Adipocyte (in vitro differentiated cells): ENCODE measurements around the gene PLEKHO2.
A peak's percentile ranks its signal among the peaks of the same experiment; 100 is the strongest.

Experiments
- DNase-seq: peaks from one replicate; pipeline ENCODE4 v3.0.0-alpha.2; 2015; ENCODE audit warnings: low read depth
- H3K27me3 ChIP-seq: replicated peaks from 2 replicates; pipeline ENCODE4 v1.7.0; 2013; ENCODE audit warnings: mild to moderate bottlenecking, low read length, moderate library complexity; ENCODE audit not compliant: control insufficient read depth, insufficient read depth
- H3K36me3 ChIP-seq: 2 replicates; pipeline ENCODE4 v1.7.0; 2013; ENCODE audit warnings: low read length, mild to moderate bottlenecking, moderate library complexity; ENCODE audit not compliant: control insufficient read depth, insufficient read depth, severe bottlenecking
- H3K4me1 ChIP-seq: 2 replicates; pipeline ENCODE4 v1.7.0; 2013; ENCODE audit warnings: mild to moderate bottlenecking, low read length, moderate library complexity; ENCODE audit not compliant: control insufficient read depth, insufficient read depth
- H3K4me3 ChIP-seq: 2 replicates; pipeline ENCODE4 v1.7.0; 2013; ENCODE audit warnings: mild to moderate bottlenecking, low read length, moderate library complexity
- H3K9ac ChIP-seq: 2 replicates; pipeline ENCODE4 v1.7.0; 2013; ENCODE audit warnings: mild to moderate bottlenecking, low read length, moderate library complexity
- H3K9me3 ChIP-seq: 2 replicates; pipeline ENCODE4 v1.7.0; 2013; ENCODE audit warnings: mild to moderate bottlenecking, low read length, moderate library complexity; ENCODE audit not compliant: control insufficient read depth

PLEKHO2 gene

DNA sequence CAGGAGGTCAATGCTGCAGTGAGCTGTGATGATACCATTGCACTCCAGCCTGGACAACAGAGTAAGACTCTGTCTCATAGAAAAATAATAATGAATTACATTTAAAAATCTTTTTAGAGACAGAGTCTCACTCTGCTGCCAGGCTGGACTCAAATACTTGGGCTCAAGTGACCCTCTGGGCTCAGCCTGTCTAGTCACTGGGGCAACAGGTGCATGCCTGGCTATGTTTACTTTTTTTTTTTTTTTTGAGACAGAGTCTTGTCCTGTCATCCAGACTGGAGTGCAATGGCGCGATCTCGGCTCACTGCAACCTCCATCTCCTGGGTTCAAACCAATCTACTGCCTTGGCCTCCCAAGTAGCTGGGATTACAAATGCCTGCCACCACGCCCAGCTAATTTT is 8.0 kb upstream of the PLEKHO2 start:
- Histone ChIP-seq H3K9me3 (no peaks in the 10 kb centered on the region), H3K9ac (no peak overlapping the region), H3K36me3 (no peaks in the 10 kb centered on the region), H3K27me3 (no peaks in the 10 kb centered on the region), H3K4me3 (no peak overlapping the region), H3K4me1 (peaks cover 17% of the 10 kb centered on the region)
- DNase-seq = no peak

GRCh38 chr15:64836023-64836536 is 5.6 kb upstream of the PLEKHO2 start:
- Histone ChIP-seq H3K36me3 (no peaks in the 10 kb centered on the region), H3K4me3 (peak overlapping the region; percentile 63), H3K27me3 (no peaks in the 10 kb centered on the region), H3K4me1 (peaks cover 16% of the 10 kb centered on the region), H3K9ac (peak overlapping the region; percentile 70), H3K9me3 (no peaks in the 10 kb centered on the region)
- no peak for DNase-seq

- Histone ChIP-seq H3K36me3 (no peaks in the 10 kb centered on the region), H3K9ac (no peak overlapping the region), H3K4me3 (no peak overlapping the region), H3K9me3 (no peaks in the 10 kb centered on the region), H3K27me3 (no peaks in the 10 kb centered on the region), H3K4me1 (peaks cover 16% of the 10 kb centered on the region)
- no peak for DNase-seq
Measured at GRCh38 chr15:64837502-64837901, 4.2 kb upstream of the PLEKHO2 start.

DNA sequence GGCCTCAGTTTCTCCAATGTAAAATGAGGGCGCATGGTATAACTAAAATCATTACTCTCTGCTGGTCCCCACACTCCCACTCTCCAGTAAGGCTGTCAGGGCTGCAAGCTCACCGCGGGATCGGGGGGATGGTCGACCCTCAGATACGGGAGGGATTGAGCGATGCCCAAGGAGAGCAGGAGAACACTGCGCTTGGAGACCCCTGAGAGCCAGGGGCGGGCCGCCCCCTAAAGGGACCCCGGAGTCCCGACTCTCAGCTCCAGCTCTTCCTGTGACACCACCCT is 713 bp upstream of the PLEKHO2 start:
- H3K36me3 ChIP-seq = peaks cover 4% of the 10 kb centered on the region
- peak overlapping the region; percentile 94 for H3K9ac ChIP-seq
- peak overlapping the region; percentile 87 for H3K4me3 ChIP-seq
- H3K9me3 ChIP-seq = no peaks in the 10 kb centered on the region
- DNase-seq = no peak
- no peaks in the 10 kb centered on the region for H3K27me3 ChIP-seq
- peaks cover 38% of the 10 kb centered on the region for H3K4me1 ChIP-seq

GRCh38 chr15:64842096-64842939 is 603 bp downstream of the PLEKHO2 start:
- DNase-seq = peak; percentile 51
- Histone ChIP-seq H3K4me3 (peak overlapping the region; percentile 98), H3K9me3 (no peaks in the 10 kb centered on the region), H3K36me3 (peaks cover 13% of the 10 kb centered on the region), H3K27me3 (no peaks in the 10 kb centered on the region), H3K4me1 (peaks cover 42% of the 10 kb centered on the region), H3K9ac (peak overlapping the region; percentile 98)

GRCh38 chr15:64842986-64843561 is 1.4 kb downstream of the PLEKHO2 start:
- no peaks in the 10 kb centered on the region for H3K27me3 ChIP-seq
- H3K4me3 ChIP-seq = peak overlapping the region; percentile 98
- no peak for DNase-seq
- H3K9me3 ChIP-seq = no peaks in the 10 kb centered on the region
- H3K4me1 ChIP-seq = peaks cover 49% of the 10 kb centered on the region
- H3K9ac ChIP-seq = peak overlapping the region; percentile 98
- peaks cover 16% of the 10 kb centered on the region for H3K36me3 ChIP-seq

- no peaks in the 10 kb centered on the region for H3K27me3 ChIP-seq
- H3K36me3 ChIP-seq = peaks cover 25% of the 10 kb centered on the region
- H3K9ac ChIP-seq = peak overlapping the region; percentile 98
- no peaks in the 10 kb centered on the region for H3K9me3 ChIP-seq
- peaks cover 55% of the 10 kb centered on the region for H3K4me1 ChIP-seq
- H3K4me3 ChIP-seq = peak overlapping the region; percentile 98
- no peak for DNase-seq
Measured at GRCh38 chr15:64843991-64844390, 2.3 kb downstream of the PLEKHO2 start.

DNA sequence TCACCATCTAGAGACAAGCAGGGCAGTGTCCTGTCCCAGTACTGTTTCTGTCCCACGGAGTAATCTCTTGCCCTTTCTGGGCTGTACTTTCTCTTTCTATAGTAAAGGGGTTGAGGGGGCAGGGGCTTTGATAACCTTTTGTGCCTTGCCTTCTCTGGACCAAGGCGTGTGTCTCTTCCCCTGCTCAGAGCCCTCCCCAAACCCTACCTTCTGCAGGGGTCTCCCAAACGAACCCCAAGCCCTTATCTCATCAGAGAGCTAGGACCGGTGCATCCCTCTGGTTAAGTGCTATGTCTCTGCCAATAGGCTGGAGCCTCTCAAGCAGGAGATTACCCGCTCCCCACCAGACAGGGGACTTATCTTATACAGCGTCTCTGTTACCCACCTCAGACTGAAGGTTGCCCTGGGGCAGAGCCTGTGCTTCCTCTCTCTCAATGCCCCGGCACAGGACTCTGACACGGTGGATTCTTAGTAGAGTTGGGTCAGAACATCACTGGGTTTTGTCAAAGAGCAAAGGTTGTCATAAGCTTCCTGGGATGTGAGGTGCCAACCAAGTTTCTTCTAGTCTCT is 2.9 kb downstream of the PLEKHO2 start:
- H3K4me3 ChIP-seq = peak overlapping the region; percentile 98
- no peaks in the 10 kb centered on the region for H3K27me3 ChIP-seq
- H3K36me3 ChIP-seq = peaks cover 31% of the 10 kb centered on the region
- no peak for DNase-seq
- peak overlapping the region; percentile 98 for H3K9ac ChIP-seq
- no peaks in the 10 kb centered on the region for H3K9me3 ChIP-seq
- peaks cover 55% of the 10 kb centered on the region for H3K4me1 ChIP-seq

DNA sequence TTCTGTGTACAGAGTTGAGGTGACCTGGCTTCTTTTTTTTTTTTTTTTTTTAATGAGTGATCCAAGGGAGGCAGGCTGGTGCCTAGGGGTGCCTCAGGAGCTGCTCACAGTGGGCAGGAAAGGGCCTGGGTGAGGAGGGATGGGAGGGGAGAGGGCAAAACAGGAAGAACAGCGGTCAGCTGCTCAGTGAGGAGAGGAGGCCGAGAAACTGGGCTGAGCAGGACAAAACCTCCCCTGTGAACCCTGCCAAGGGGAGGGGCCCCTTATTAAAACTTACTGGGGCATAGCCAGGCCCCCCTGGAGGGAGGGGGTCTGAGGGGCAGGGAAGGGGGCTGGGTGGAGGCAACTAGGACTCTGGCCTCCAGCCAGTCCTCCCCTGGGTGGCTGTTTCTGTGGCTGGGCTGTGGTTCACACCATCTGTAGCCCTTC is 3.5 kb downstream of the PLEKHO2 start:
- Histone ChIP-seq H3K27me3 (no peaks in the 10 kb centered on the region), H3K4me1 (peaks cover 56% of the 10 kb centered on the region), H3K4me3 (peak overlapping the region; percentile 98), H3K9me3 (no peaks in the 10 kb centered on the region), H3K9ac (peak overlapping the region; percentile 98), H3K36me3 (peaks cover 37% of the 10 kb centered on the region)
- DNase-seq = no peak

DNA sequence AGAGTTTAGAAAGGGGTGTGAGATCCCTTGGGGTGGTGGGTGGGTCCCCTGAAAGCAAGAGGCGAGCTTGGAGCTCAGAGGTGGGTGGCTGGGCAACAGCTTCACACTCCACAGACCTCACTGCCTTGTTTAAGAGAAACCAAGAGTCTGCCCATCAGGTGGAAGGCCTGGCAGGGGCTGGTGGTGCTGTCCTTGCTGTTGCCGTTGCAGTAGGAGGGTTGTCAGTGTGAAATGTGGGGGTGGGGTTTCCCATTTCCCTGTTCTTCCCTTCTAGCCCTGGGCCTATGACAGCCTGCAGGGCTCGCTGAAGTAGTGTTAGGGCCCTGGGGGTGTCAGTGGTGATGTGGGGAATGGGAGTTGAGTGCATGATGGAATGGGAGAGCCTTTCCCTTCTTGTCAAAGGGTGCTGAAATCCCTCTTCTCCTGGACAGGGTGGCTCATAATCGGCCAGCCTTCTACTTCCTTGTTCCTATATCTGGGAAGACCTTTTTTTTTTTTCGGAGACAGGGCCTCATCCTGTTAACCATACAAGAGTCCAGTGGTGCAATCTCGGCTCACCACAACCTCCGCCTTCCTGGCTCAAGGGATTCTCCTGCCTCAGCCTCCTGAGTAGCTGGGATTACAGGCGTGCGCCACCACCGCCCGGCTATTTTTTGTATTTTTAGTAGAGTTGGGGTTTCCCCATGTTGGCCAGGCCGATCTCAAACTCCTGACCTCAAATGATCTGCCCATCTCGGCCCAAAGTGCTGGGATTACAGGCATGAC is 4.3 kb downstream of the PLEKHO2 start:
- no peaks in the 10 kb centered on the region for H3K27me3 ChIP-seq
- H3K9me3 ChIP-seq = no peaks in the 10 kb centered on the region
- DNase-seq = no peak
- peak overlapping the region; percentile 98 for H3K4me3 ChIP-seq
- peaks cover 58% of the 10 kb centered on the region for H3K4me1 ChIP-seq
- peak overlapping the region; percentile 98 for H3K9ac ChIP-seq
- peaks cover 45% of the 10 kb centered on the region for H3K36me3 ChIP-seq

DNA sequence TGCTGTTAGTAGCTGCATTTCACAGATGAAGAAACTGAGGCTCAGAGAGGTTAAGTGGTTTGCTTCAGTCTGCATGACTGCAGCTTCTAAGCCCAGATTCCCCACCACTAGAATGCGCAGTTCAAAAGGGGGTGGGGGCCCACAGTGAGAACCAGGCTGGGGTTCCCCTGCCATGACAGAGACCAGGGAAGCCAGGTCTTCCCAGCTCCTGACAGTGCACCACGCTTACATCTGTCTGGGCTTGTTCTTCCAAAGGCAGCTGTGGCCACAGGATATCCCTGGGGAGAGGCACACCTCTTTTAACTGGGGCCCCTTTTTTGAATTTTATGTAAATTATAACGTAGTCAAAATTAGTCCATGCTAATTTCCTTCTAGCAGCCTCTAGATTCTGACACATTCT is 5.3 kb downstream of the PLEKHO2 start:
- no peak for DNase-seq
- Histone ChIP-seq H3K36me3 (peaks cover 47% of the 10 kb centered on the region), H3K9me3 (no peaks in the 10 kb centered on the region), H3K4me3 (no peak overlapping the region), H3K4me1 (peaks cover 66% of the 10 kb centered on the region), H3K27me3 (no peaks in the 10 kb centered on the region), H3K9ac (peak overlapping the region; percentile 19)
